ENCODE data around the gene FADS3. TPM values are rescaled to one million over a fixed set of nuclear protein-coding genes. Genes with fewer than 3 reads are reported as not detected.
A peak's percentile ranks its signal among the peaks of the same experiment; 100 is the strongest.

FADS3 gene
- total RNA-seq, 1 experiment from 2014 or later: 22.6 TPM

- TF ChIP-seq, protein P1, sequence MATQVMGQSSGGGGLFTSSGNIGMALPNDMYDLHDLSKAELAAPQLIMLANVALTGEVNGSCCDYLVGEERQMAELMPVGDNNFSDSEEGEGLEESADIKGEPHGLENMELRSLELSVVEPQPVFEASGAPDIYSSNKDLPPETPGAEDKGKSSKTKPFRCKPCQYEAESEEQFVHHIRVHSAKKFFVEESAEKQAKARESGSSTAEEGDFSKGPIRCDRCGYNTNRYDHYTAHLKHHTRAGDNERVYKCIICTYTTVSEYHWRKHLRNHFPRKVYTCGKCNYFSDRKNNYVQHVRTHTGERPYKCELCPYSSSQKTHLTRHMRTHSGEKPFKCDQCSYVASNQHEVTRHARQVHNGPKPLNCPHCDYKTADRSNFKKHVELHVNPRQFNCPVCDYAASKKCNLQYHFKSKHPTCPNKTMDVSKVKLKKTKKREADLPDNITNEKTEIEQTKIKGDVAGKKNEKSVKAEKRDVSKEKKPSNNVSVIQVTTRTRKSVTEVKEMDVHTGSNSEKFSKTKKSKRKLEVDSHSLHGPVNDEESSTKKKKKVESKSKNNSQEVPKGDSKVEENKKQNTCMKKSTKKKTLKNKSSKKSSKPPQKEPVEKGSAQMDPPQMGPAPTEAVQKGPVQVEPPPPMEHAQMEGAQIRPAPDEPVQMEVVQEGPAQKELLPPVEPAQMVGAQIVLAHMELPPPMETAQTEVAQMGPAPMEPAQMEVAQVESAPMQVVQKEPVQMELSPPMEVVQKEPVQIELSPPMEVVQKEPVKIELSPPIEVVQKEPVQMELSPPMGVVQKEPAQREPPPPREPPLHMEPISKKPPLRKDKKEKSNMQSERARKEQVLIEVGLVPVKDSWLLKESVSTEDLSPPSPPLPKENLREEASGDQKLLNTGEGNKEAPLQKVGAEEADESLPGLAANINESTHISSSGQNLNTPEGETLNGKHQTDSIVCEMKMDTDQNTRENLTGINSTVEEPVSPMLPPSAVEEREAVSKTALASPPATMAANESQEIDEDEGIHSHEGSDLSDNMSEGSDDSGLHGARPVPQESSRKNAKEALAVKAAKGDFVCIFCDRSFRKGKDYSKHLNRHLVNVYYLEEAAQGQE (IDR thresholded peaks at IDR 0.05; ENCODE audit: insufficient read depth in 1 of 2, low read depth in 2 of 2, low read length in 1 of 2): peak in 1 of 2 experiments; percentile 40; a peak in 1 of 4 replicates
- TF ChIP-seq SIN3A (IDR thresholded peaks at IDR 0.05; ENCODE audit: borderline replicate concordance, insufficient read depth, low read depth, low read length) (no peak), TCF7L2 (IDR thresholded peaks at IDR 0.05; ENCODE audit: low read depth, low read length) (no peak)
- H3K27me3 ChIP-seq (ENCODE audit: control insufficient read depth, insufficient read depth, low read length): no peaks in the 10 kb centered on the region
- in situ Hi-C loops (cut with HindIII; ENCODE audit: low pct_unique_long_range_greater_than_20kb, low sequenced_read_pairs) (no loop called here), intact Hi-C loops (cut with micrococcal nuclease; ENCODE audit: unreplicated experiment) (no loop called here)
- DNase-seq (ENCODE audit: low read depth, low spot score): no peak
- peak overlapping the region in 1 of 2 experiments; percentile 82; a peak in 1 of 4 replicates for H3K4me3 ChIP-seq (ENCODE audit: low read depth in 2 of 2, low read length in 2 of 2)
- H3K27ac ChIP-seq (ENCODE audit: low read length): no peak overlapping the region
- ChIA-PET POLR2A (no interaction called here), CTCF (no interaction called here)
- no peak for ATAC-seq
- H3K36me3 ChIP-seq (ENCODE audit: control insufficient read depth, insufficient read depth, low read length): no peaks in the 10 kb centered on the region
- H3K4me1 ChIP-seq (ENCODE audit: control insufficient read depth, insufficient read depth, low read length): peaks cover 55% of the 10 kb centered on the region
- no peaks in the 10 kb centered on the region for H3K9me3 ChIP-seq (ENCODE audit: control insufficient read depth, insufficient read depth, low read depth, low read length)
- BruUV-seq (replicated peaks): no TSS peak
These were observed 59.1 kb downstream of the FADS3 start for GRCh38 chr11:61832207-61832606.

GRCh38 chr11:61830237-61831105 is 60.9 kb downstream of the FADS3 start:
- CTCF ChIA-PET: no interaction called here
- peaks cover 57% of the 10 kb centered on the region for H3K4me1 ChIP-seq (ENCODE audit: control insufficient read depth, insufficient read depth, low read length)
- no peaks in the 10 kb centered on the region for H3K36me3 ChIP-seq (ENCODE audit: control insufficient read depth, insufficient read depth, low read length)
- H3K27me3 ChIP-seq (ENCODE audit: control insufficient read depth, insufficient read depth, low read length): no peaks in the 10 kb centered on the region
- peak overlapping the region; percentile 92 for H3K27ac ChIP-seq (ENCODE audit: low read length)
- no peaks in the 10 kb centered on the region for H3K9me3 ChIP-seq (ENCODE audit: control insufficient read depth, insufficient read depth, low read depth, low read length)
- in situ Hi-C loops (cut with HindIII; ENCODE audit: low pct_unique_long_range_greater_than_20kb, low sequenced_read_pairs): no loop called here
- TSS peak; percentile 73 for BruUV-seq (replicated peaks)
- intact Hi-C loops (cut with micrococcal nuclease; ENCODE audit: unreplicated experiment): no loop called here
- TF ChIP-seq TCF7L2 (IDR thresholded peaks at IDR 0.05; ENCODE audit: low read depth, low read length) (no peak), CTCF (IDR thresholded peaks at IDR 0.05) (no peak), SIN3A (IDR thresholded peaks at IDR 0.05; ENCODE audit: borderline replicate concordance, insufficient read depth, low read depth, low read length) (no peak), POLR2AphosphoS5 (IDR thresholded peaks at IDR 0.05; ENCODE audit: low read depth, low read length) (no peak)
- TF ChIP-seq, protein P1 (IDR thresholded peaks at IDR 0.05; ENCODE audit: insufficient read depth in 1 of 2, low read depth in 2 of 2, low read length in 1 of 2): no peak
- POLR2A ChIA-PET: interaction anchor here (0.6 to 0.8 kb wide), 3 partner anchors 15 to 51 kb away, joined by 3 read pairs; no protein-coding TSS in a partner anchor
- H3K4me3 ChIP-seq (ENCODE audit: low read depth in 2 of 2, low read length in 2 of 2): peak overlapping the region; percentile 81 to 82
- ATAC-seq: no peak
- no peak for DNase-seq (ENCODE audit: low read depth, low spot score)

All from Panc1 (cell line).